Measurements from ENCODE around the gene NARS2. TPM values are rescaled to one million over a fixed set of nuclear protein-coding genes. Genes with fewer than 3 reads are reported as not detected.

NARS2 gene
- total and polyA plus RNA-seq, 9 of the 15 experiments (the other 6 are each of a cell fraction or from before 2014, with no cell fraction given) = 26.8 to 48.0 (median 34.2) TPM

DNA sequence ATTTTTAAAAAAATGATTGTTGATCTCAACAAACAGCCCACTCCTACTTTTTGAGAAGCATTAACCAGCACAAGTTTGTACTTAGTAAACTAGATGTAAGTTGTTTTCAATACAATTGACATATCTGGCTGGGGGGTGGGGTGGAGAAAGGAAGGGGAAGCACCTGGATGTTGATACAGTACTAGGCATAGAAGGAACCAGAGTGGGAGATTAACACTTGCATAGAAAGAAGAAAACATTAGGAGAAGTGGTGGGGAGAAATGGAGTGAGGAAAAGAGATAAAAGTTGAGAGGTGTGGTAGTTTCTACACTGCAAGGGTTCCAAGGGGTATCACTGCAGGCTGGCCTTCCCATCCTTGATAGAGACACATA is 146.4 kb downstream of the NARS2 start (continued):
- no peak for TF ChIP-seq ZNF398 (CRISPR knock-in tag; IDR thresholded peaks at IDR 0.05)
- TF ChIP-seq STAT5A (IDR thresholded peaks at IDR 0.05; ENCODE audit: borderline replicate concordance, low read length) = no peak
- no peak for TF ChIP-seq CREM (IDR thresholded peaks at IDR 0.05; ENCODE audit: low read depth)
- no peak for TF ChIP-seq TEAD1 (CRISPR knock-in tag; IDR thresholded peaks at IDR 0.05)
- no peak for TF ChIP-seq GABPB1 (CRISPR knock-in tag; IDR thresholded peaks at IDR 0.05)
- no peak for TF ChIP-seq SFPQ (IDR thresholded peaks at IDR 0.05; ENCODE audit: low read depth, low read length)

DNA sequence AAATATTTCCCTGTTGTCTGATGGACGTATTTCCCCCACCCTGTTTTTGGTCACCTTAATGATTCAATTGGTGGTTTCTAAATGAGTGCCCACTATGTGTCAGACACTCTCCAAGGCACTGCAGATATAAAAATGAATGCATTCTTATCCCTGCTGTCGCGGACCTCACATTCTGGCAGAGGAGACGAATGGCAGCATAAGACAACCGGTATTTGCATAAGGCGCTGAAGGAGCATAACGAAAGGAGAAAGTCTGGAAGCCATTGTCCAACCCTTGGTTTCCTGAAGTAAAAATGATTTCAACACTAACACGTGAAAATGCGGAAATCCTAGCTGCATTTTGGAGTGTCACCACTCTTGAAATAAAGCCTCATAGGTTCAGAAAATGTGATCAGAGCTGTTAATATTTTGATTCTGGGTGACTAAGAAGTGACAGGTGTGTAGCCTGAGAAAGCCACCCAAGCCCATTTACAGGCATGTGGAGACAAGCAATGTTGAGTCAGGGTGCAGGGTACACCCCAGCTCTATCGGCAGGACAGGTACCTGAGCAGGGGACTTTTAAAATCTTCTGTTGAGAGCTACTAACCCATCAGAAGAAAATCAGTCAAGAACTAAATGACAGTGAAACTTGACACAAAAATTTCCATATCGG is 146.9 kb downstream of the NARS2 start:
- Histone ChIP-seq H3K36me3 (ENCODE audit: control insufficient read depth, insufficient read depth, low read length) (no peaks in the 10 kb centered on the region), H3K4me1 (replicated peaks in 1 of 2; ENCODE audit: control insufficient read depth in 2 of 2, insufficient read depth in 2 of 2, low read length in 2 of 2) (peaks cover 16 to 51% of the 10 kb centered on the region in 2 experiments; a peak in 4 of 5 replicates), H3K4me2 (ENCODE audit: insufficient read depth, low read length) (no peak overlapping the region), H4K20me1 (replicated peaks; ENCODE audit: control insufficient read depth, insufficient read depth, low read length) (no peaks in the 10 kb centered on the region), H2AFZ (ENCODE audit: low read depth, low read length) (no peak overlapping the region), H3K27ac (ENCODE audit: extremely low read depth, low read depth, low read length) (no peak overlapping the region), H3K4me3 (no peak overlapping the region), H3K9ac (ENCODE audit: insufficient read depth in 1 of 2, low read depth in 2 of 2, low read length in 2 of 2) (no peak overlapping the region), H3K9me3 (replicated peaks; ENCODE audit: control insufficient read depth, insufficient read depth, low read depth, low read length) (no peaks in the 10 kb centered on the region), H3K27me3 (ENCODE audit: control insufficient read depth in 2 of 2, insufficient read depth in 2 of 2, low read length in 2 of 2) (no peaks in the 10 kb centered on the region), H3K9me1 (ENCODE audit: control insufficient read depth, insufficient read depth, low read length) (no peaks in the 10 kb centered on the region), H3K79me2 (ENCODE audit: control insufficient read depth, insufficient read depth, low read length) (no peaks in the 10 kb centered on the region)
- 78% methylated on average over 11 of the region's 11 CpGs for WGBS (ENCODE audit: insufficient coverage, low coverage, missing lambda C conversion rate)
- TF ChIP-seq FIP1L1 (IDR thresholded peaks at IDR 0.05; ENCODE audit: low read depth, low read length, poor library complexity, severe bottlenecking) (no peak), HMG20A (CRISPR knock-in tag; conservative IDR thresholded peaks at IDR 0.05) (no peak), ZNF77 (CRISPR knock-in tag; IDR thresholded peaks at IDR 0.05) (no peak), ATF1 (CRISPR knock-in tag; IDR thresholded peaks at IDR 0.05) (no peak), ATF1 (tag; IDR thresholded peaks at IDR 0.05) (no peak), PHF21A (IDR thresholded peaks at IDR 0.05; ENCODE audit: borderline replicate concordance, low read depth) (no peak), GTF3C2 (IDR thresholded peaks at IDR 0.05; ENCODE audit: borderline replicate concordance, extremely low read depth, insufficient read length) (no peak)
- no TSS peak for BruUV-seq (replicated peaks)
- intact Hi-C loops (cut with micrococcal nuclease) = no loop called here
- ATAC-seq (no peak), FAIRE-seq (no peak), DNase-seq (ENCODE audit: extremely low read depth in 1 of 4, low spot score in 3 of 4) (no peak)
- in situ Hi-C loops (cut with MboI) = no loop called here
- CTCF ChIA-PET (ENCODE audit: low intra/inter-chr PET ratio) = no interaction called here
- POLR2A ChIA-PET = interaction anchor here (0.6 to 1.5 kb wide), 3 partner anchors 200 to 956 kb away, joined by 3 read pairs; no protein-coding TSS in a partner anchor

All from K562 (cell line).